Keratinocyte (primary cell): ENCODE data around the gene PTPRT. TPM values are rescaled to one million over a fixed set of nuclear protein-coding genes. Genes with fewer than 3 reads are reported as not detected.

Source experiments
- DNase-seq: peaks from one replicate; pipeline ENCODE4 v3.0.0-alpha.2; 2011; ENCODE audit warnings: low read depth, missing footprints, low spot score
- FAIRE-seq: peaks from 2 replicates; lab custom pipeline; 2011; peaks lifted over from hg19 to GRCh38; lab: Jason Lieb, UNC
- H2AFZ ChIP-seq: 2 replicates; pipeline ENCODE4 v1.6.0; 2012; ENCODE audit warnings: low read length, control low read depth, inconsistent platforms; ENCODE audit not compliant: control insufficient read depth
- H3K27ac ChIP-seq: 2 replicates; pipeline ENCODE4 v1.5.1; 2011; ENCODE audit warnings: low read length; ENCODE audit not compliant: control insufficient read depth, insufficient read depth
- H3K27me3 ChIP-seq: 3 replicates; pipeline ENCODE4 v1.6.0; 2011; ENCODE audit warnings: low read length; ENCODE audit not compliant: control insufficient read depth, insufficient read depth; ENCODE audit errors: extremely low read depth
- H3K36me3 ChIP-seq, 2 experiments: 2 replicates in 1 of 2; 3 replicates in 1 of 2; pipeline ENCODE4 v1.5.1; 2011; ENCODE audit warnings: low read length in 2 of 2, mild to moderate bottlenecking in 1 of 2; ENCODE audit not compliant: control insufficient read depth in 2 of 2, insufficient read depth in 2 of 2; ENCODE audit errors: extremely low read depth in 1 of 2
- H3K4me1 ChIP-seq: 3 replicates; pipeline ENCODE4 v1.5.1; 2011; ENCODE audit warnings: low read length; ENCODE audit not compliant: control insufficient read depth, insufficient read depth; ENCODE audit errors: extremely low read depth
- H3K4me2 ChIP-seq: 3 replicates; pipeline ENCODE4 v1.6.0; 2011; ENCODE audit warnings: low read depth, low read length; ENCODE audit not compliant: control insufficient read depth, insufficient read depth; ENCODE audit errors: extremely low read depth
- H3K4me3 ChIP-seq, 3 experiments: fragments of 200-600 bp in 1 of 3; sonication (generic) in 1 of 3; 2 replicates in 2 of 3; 3 replicates in 1 of 3; pipeline ENCODE4 v1.5.1; 2011 to 2016; ENCODE audit warnings: low read length in 3 of 3, mild to moderate bottlenecking in 3 of 3, control low read depth in 2 of 3, inconsistent platforms in 1 of 3, low read depth in 1 of 3, mixed read lengths in 1 of 3, mixed run types in 1 of 3, moderate library complexity in 1 of 3; ENCODE audit not compliant: control insufficient read depth in 2 of 3, insufficient read depth in 2 of 3; ENCODE audit errors: extremely low read depth in 1 of 3
- H3K79me2 ChIP-seq: 2 replicates; pipeline ENCODE4 v1.6.0; 2012; ENCODE audit warnings: low read length; ENCODE audit not compliant: control insufficient read depth, insufficient read depth
- H3K9ac ChIP-seq: 3 replicates; pipeline ENCODE4 v1.6.0; 2011; ENCODE audit warnings: low read length; ENCODE audit not compliant: control insufficient read depth, insufficient read depth; ENCODE audit errors: extremely low read depth
- H3K9me1 ChIP-seq: 3 replicates; pipeline ENCODE4 v1.6.0; 2011; ENCODE audit warnings: low read length; ENCODE audit not compliant: control insufficient read depth, insufficient read depth; ENCODE audit errors: extremely low read depth
- H3K9me3 ChIP-seq: 2 replicates; pipeline ENCODE4 v1.5.1; 2012; ENCODE audit warnings: low read depth, low read length; ENCODE audit not compliant: control insufficient read depth
- H4K20me1 ChIP-seq: 3 replicates; pipeline ENCODE4 v1.6.0; 2011; ENCODE audit warnings: low read length; ENCODE audit not compliant: control insufficient read depth, insufficient read depth; ENCODE audit errors: extremely low read depth
- EZH2 ChIP-seq: IDR thresholded peaks from one replicate; pipeline ENCODE4 v1.6.1; 2012; ENCODE audit warnings: inconsistent platforms, mild to moderate bottlenecking, low read length, moderate library complexity
- dilution Hi-C: fragments of 300-500 bp; cut with MboI; formaldehyde crosslinking; loops from one replicate; pipeline ENCODE4 v1.7.0; 2020; ENCODE audit warnings: low sequenced_read_pairs; ENCODE audit not compliant: extremely low pct_ligation_motif_present
- polyA plus RNA-seq, 5 experiments: library from polyadenylated mRNA; depleted of rRNA in 3 of 5; stranded (reverse) in 3 of 5; stranded (forward) in 1 of 5; unstranded in 1 of 5; fragments of >200 nt; gene quantifications; 1 replicate in 1 of 5; 2 replicates in 3 of 5; 3 replicates in 1 of 5; pipeline versions ENCODE4 v1.2.1 to v1.2.3, GENCODE V29; 2011 to 2012; ENCODE audit warnings: missing spikeins in 2 of 5, low read depth in 1 of 5, low replicate concordance in 1 of 5
- TF ChIP-seq, protein P1 (sequence below), 3 experiments: IDR thresholded peaks in 1 of 3; conservative IDR thresholded peaks in 1 of 3; optimal IDR thresholded peaks in 1 of 3; 2 replicates in 2 of 3; 3 replicates in 1 of 3; pipeline versions ENCODE3 to v1.5.1; 2011; ENCODE audit warnings: low read length in 3 of 3, mild to moderate bottlenecking in 3 of 3, moderate library complexity in 2 of 3, control low read depth in 1 of 3, inconsistent platforms in 1 of 3; ENCODE audit not compliant: insufficient read depth in 2 of 3; ENCODE audit errors: extremely low read depth in 1 of 3

Gene PTPRT
- polyA plus RNA-seq, 1 donor (not counting 4 experiments of a cell fraction or from before 2014, with no cell fraction given) = not detected

DNA sequence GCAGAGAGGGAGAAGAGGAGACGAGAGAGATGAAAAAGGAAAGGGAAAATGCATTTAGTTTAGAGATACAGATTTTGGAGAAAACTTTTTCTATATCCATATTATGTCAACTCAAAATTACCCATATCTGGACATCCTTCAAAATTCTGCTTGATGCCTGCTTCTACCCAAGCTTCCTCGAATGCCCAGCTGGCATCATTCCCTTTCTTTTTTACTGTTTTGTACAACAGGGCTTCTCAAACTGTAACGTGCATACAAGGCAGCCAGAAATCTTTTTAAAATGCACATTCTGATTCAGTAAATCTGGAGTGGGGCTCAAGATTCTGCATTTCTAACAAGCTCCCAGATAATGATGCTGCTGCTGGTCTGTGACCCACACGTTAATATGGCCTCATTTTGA, 1108.8 kb downstream of the PTPRT start:
- Histone ChIP-seq H3K4me3 (no peak overlapping the region), H3K9me3 (peaks cover 5% of the 10 kb centered on the region), H3K27ac (no peak overlapping the region), H3K27me3 (no peaks in the 10 kb centered on the region), H3K9me1 (no peaks in the 10 kb centered on the region), H2AFZ (no peak overlapping the region), H3K4me2 (no peak overlapping the region), H3K36me3 (no peaks in the 10 kb centered on the region), H4K20me1 (no peaks in the 10 kb centered on the region), H3K9ac (no peak overlapping the region), H3K79me2 (no peaks in the 10 kb centered on the region), H3K4me1 (no peaks in the 10 kb centered on the region)
- TF ChIP-seq, protein P1, sequence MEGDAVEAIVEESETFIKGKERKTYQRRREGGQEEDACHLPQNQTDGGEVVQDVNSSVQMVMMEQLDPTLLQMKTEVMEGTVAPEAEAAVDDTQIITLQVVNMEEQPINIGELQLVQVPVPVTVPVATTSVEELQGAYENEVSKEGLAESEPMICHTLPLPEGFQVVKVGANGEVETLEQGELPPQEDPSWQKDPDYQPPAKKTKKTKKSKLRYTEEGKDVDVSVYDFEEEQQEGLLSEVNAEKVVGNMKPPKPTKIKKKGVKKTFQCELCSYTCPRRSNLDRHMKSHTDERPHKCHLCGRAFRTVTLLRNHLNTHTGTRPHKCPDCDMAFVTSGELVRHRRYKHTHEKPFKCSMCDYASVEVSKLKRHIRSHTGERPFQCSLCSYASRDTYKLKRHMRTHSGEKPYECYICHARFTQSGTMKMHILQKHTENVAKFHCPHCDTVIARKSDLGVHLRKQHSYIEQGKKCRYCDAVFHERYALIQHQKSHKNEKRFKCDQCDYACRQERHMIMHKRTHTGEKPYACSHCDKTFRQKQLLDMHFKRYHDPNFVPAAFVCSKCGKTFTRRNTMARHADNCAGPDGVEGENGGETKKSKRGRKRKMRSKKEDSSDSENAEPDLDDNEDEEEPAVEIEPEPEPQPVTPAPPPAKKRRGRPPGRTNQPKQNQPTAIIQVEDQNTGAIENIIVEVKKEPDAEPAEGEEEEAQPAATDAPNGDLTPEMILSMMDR (optimal IDR thresholded peaks at IDR 0.05 in 1 of 3, IDR thresholded peaks at IDR 0.05 in 1 of 3, conservative IDR thresholded peaks at IDR 0.05 in 1 of 3; ENCODE audit: extremely low read depth in 1 of 3, insufficient read depth in 2 of 3, low read length in 3 of 3) = no peak
- no peak for TF ChIP-seq EZH2
- FAIRE-seq (no peak), DNase-seq (no peak)
- dilution Hi-C loops = no loop called here

DNA sequence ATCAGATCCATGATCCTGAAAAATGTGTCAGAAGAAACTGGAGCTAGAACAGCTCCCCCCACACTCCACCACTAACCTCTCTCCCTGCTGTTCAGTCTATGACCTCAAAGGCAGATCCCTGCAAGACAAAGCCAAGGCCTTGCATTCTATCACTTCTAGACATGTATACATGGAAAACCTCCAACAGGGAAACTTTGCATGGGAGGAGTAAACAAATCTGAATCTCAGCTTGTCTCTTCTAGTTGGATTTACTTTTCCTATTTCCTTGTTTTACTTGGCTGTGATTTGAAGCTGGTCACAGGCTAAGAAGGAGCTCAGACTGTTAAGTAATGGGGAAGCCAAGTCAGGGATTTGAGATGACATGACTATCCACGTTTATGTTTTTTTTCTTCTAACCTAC, 1114.8 kb downstream of the PTPRT start:
- H3K9me1 ChIP-seq = no peaks in the 10 kb centered on the region
- no peaks in the 10 kb centered on the region for H4K20me1 ChIP-seq
- DNase-seq (no peak), FAIRE-seq (no peak)
- H3K4me3 ChIP-seq = no peak overlapping the region
- TF ChIP-seq, protein P1 (optimal IDR thresholded peaks at IDR 0.05 in 1 of 3, IDR thresholded peaks at IDR 0.05 in 1 of 3, conservative IDR thresholded peaks at IDR 0.05 in 1 of 3; ENCODE audit: extremely low read depth in 1 of 3, insufficient read depth in 2 of 3, low read length in 3 of 3) = no peak
- no peaks in the 10 kb centered on the region for H3K4me1 ChIP-seq
- dilution Hi-C loops = no loop called here
- H3K9ac ChIP-seq = no peak overlapping the region
- H3K9me3 ChIP-seq = no peaks in the 10 kb centered on the region
- H3K36me3 ChIP-seq = no peaks in the 10 kb centered on the region
- H3K4me2 ChIP-seq = no peak overlapping the region
- H3K27ac ChIP-seq = no peak overlapping the region
- H3K79me2 ChIP-seq = no peaks in the 10 kb centered on the region
- H3K27me3 ChIP-seq = no peaks in the 10 kb centered on the region
- no peak overlapping the region for H2AFZ ChIP-seq
